ENCODE measurements around the gene RHBDL2.
A peak's percentile ranks its signal among the peaks of the same experiment; 100 is the strongest.

Gene RHBDL2

GRCh38 chr1:38891753-38892152 is 49.9 kb downstream of the RHBDL2 start:
- no peak overlapping the region for H3K4me3 ChIP-seq (ENCODE audit: low read depth, low read length)
- H3K27me3 ChIP-seq = no peaks in the 10 kb centered on the region
- no peaks in the 10 kb centered on the region for H3K4me1 ChIP-seq
- no peaks in the 10 kb centered on the region for H3K36me3 ChIP-seq
- no peaks in the 10 kb centered on the region for H3K9me3 ChIP-seq
- DNase-seq = no peak
- 0 out of 2 replicates have a peak, but pooled peaks have one; percentile 6 for TF ChIP-seq CTCF (IDR thresholded peaks at IDR 0.05; ENCODE audit: low read depth, low read length)

GRCh38 chr1:38889589-38889988 is 52.0 kb downstream of the RHBDL2 start:
- Histone ChIP-seq H3K4me3 (ENCODE audit: low read depth, low read length) (no peak overlapping the region), H3K4me1 (no peaks in the 10 kb centered on the region), H3K36me3 (no peaks in the 10 kb centered on the region), H3K27me3 (no peaks in the 10 kb centered on the region), H3K9me3 (no peaks in the 10 kb centered on the region)
- no peak for TF ChIP-seq CTCF (IDR thresholded peaks at IDR 0.05; ENCODE audit: low read depth, low read length)
- DNase-seq = no peak

- no peak for DNase-seq
- Histone ChIP-seq H3K4me1 (no peaks in the 10 kb centered on the region), H3K36me3 (no peaks in the 10 kb centered on the region), H3K27me3 (no peaks in the 10 kb centered on the region), H3K9me3 (no peaks in the 10 kb centered on the region), H3K4me3 (ENCODE audit: low read depth, low read length) (no peak overlapping the region)
- no peak for TF ChIP-seq CTCF (IDR thresholded peaks at IDR 0.05; ENCODE audit: low read depth, low read length)
Observed at GRCh38 chr1:38888423-38889333, 53.0 kb downstream of the RHBDL2 start.

GRCh38 chr1:38885092-38885491 is 56.5 kb downstream of the RHBDL2 start:
- H3K4me1 ChIP-seq = no peaks in the 10 kb centered on the region
- no peaks in the 10 kb centered on the region for H3K36me3 ChIP-seq
- no peaks in the 10 kb centered on the region for H3K27me3 ChIP-seq
- no peak for DNase-seq
- no peak for TF ChIP-seq CTCF (IDR thresholded peaks at IDR 0.05; ENCODE audit: low read depth, low read length)
- H3K4me3 ChIP-seq (ENCODE audit: low read depth, low read length) = no peak overlapping the region
- no peaks in the 10 kb centered on the region for H3K9me3 ChIP-seq

GRCh38 chr1:38881487-38881886 is 60.1 kb downstream of the RHBDL2 start, which contains the start of gene GJA9:
GJA9 (minus strand) TSS chr1:38881587; CDS start chr1:38876098, 5,489 bp downstream.
- Histone ChIP-seq H3K9me3 (no peaks in the 10 kb centered on the region), H3K27me3 (no peaks in the 10 kb centered on the region), H3K36me3 (no peaks in the 10 kb centered on the region), H3K4me1 (no peaks in the 10 kb centered on the region), H3K4me3 (ENCODE audit: low read depth, low read length) (no peak within 1 kb of the TSS)
- no peak for DNase-seq
- TF ChIP-seq CTCF (IDR thresholded peaks at IDR 0.05; ENCODE audit: low read depth, low read length) = no peak

GRCh38 chr1:38875811-38876210 is 65.8 kb downstream of the RHBDL2 start:
- no peak overlapping the region for H3K4me3 ChIP-seq (ENCODE audit: low read depth, low read length)
- H3K9me3 ChIP-seq = no peaks in the 10 kb centered on the region
- TF ChIP-seq CTCF (IDR thresholded peaks at IDR 0.05; ENCODE audit: low read depth, low read length) = no peak
- H3K4me1 ChIP-seq = no peaks in the 10 kb centered on the region
- H3K36me3 ChIP-seq = no peaks in the 10 kb centered on the region
- H3K27me3 ChIP-seq = no peaks in the 10 kb centered on the region
- DNase-seq = no peak
